Keratinocyte (primary cell): ENCODE measurements around the gene CUX1. TPM values are rescaled to one million over a fixed set of nuclear protein-coding genes. Genes with fewer than 3 reads are reported as not detected.

Experiments used
- DNase-seq: peaks from one replicate; pipeline ENCODE4 v3.0.0-alpha.2; 2011; ENCODE audit warnings: low read depth, missing footprints, low spot score
- FAIRE-seq: peaks from 2 replicates; lab custom pipeline; 2011; peaks lifted over from hg19 to GRCh38; lab: Jason Lieb, UNC
- H2AFZ ChIP-seq: 2 replicates; pipeline ENCODE4 v1.6.0; 2012; ENCODE audit warnings: low read length, control low read depth, inconsistent platforms; ENCODE audit not compliant: control insufficient read depth
- H3K27ac ChIP-seq: 2 replicates; pipeline ENCODE4 v1.5.1; 2011; ENCODE audit warnings: low read length; ENCODE audit not compliant: control insufficient read depth, insufficient read depth
- H3K27me3 ChIP-seq: 3 replicates; pipeline ENCODE4 v1.6.0; 2011; ENCODE audit warnings: low read length; ENCODE audit not compliant: control insufficient read depth, insufficient read depth; ENCODE audit errors: extremely low read depth
- H3K36me3 ChIP-seq, 2 experiments: 2 replicates in 1 of 2; 3 replicates in 1 of 2; pipeline ENCODE4 v1.5.1; 2011; ENCODE audit warnings: low read length in 2 of 2, mild to moderate bottlenecking in 1 of 2; ENCODE audit not compliant: control insufficient read depth in 2 of 2, insufficient read depth in 2 of 2; ENCODE audit errors: extremely low read depth in 1 of 2
- H3K4me1 ChIP-seq: 3 replicates; pipeline ENCODE4 v1.5.1; 2011; ENCODE audit warnings: low read length; ENCODE audit not compliant: control insufficient read depth, insufficient read depth; ENCODE audit errors: extremely low read depth
- H3K4me2 ChIP-seq: 3 replicates; pipeline ENCODE4 v1.6.0; 2011; ENCODE audit warnings: low read depth, low read length; ENCODE audit not compliant: control insufficient read depth, insufficient read depth; ENCODE audit errors: extremely low read depth
- H3K4me3 ChIP-seq, 3 experiments: fragments of 200-600 bp in 1 of 3; sonication (generic) in 1 of 3; 2 replicates in 2 of 3; 3 replicates in 1 of 3; pipeline ENCODE4 v1.5.1; 2011 to 2016; ENCODE audit warnings: low read length in 3 of 3, mild to moderate bottlenecking in 3 of 3, control low read depth in 2 of 3, inconsistent platforms in 1 of 3, low read depth in 1 of 3, mixed read lengths in 1 of 3, mixed run types in 1 of 3, moderate library complexity in 1 of 3; ENCODE audit not compliant: control insufficient read depth in 2 of 3, insufficient read depth in 2 of 3; ENCODE audit errors: extremely low read depth in 1 of 3
- H3K79me2 ChIP-seq: 2 replicates; pipeline ENCODE4 v1.6.0; 2012; ENCODE audit warnings: low read length; ENCODE audit not compliant: control insufficient read depth, insufficient read depth
- H3K9ac ChIP-seq: 3 replicates; pipeline ENCODE4 v1.6.0; 2011; ENCODE audit warnings: low read length; ENCODE audit not compliant: control insufficient read depth, insufficient read depth; ENCODE audit errors: extremely low read depth
- H3K9me1 ChIP-seq: 3 replicates; pipeline ENCODE4 v1.6.0; 2011; ENCODE audit warnings: low read length; ENCODE audit not compliant: control insufficient read depth, insufficient read depth; ENCODE audit errors: extremely low read depth
- H3K9me3 ChIP-seq: 2 replicates; pipeline ENCODE4 v1.5.1; 2012; ENCODE audit warnings: low read depth, low read length; ENCODE audit not compliant: control insufficient read depth
- H4K20me1 ChIP-seq: 3 replicates; pipeline ENCODE4 v1.6.0; 2011; ENCODE audit warnings: low read length; ENCODE audit not compliant: control insufficient read depth, insufficient read depth; ENCODE audit errors: extremely low read depth
- EZH2 ChIP-seq: IDR thresholded peaks from one replicate; pipeline ENCODE4 v1.6.1; 2012; ENCODE audit warnings: inconsistent platforms, mild to moderate bottlenecking, low read length, moderate library complexity
- dilution Hi-C: fragments of 300-500 bp; cut with MboI; formaldehyde crosslinking; loops from one replicate; pipeline ENCODE4 v1.7.0; 2020; ENCODE audit warnings: low sequenced_read_pairs; ENCODE audit not compliant: extremely low pct_ligation_motif_present
- polyA plus RNA-seq, 5 experiments: library from polyadenylated mRNA; depleted of rRNA in 3 of 5; stranded (reverse) in 3 of 5; stranded (forward) in 1 of 5; unstranded in 1 of 5; fragments of >200 nt; gene quantifications; 1 replicate in 1 of 5; 2 replicates in 3 of 5; 3 replicates in 1 of 5; pipeline versions ENCODE4 v1.2.1 to v1.2.3, GENCODE V29; 2011 to 2012; ENCODE audit warnings: missing spikeins in 2 of 5, low read depth in 1 of 5, low replicate concordance in 1 of 5
- TF ChIP-seq, protein P1 (sequence below), 3 experiments: IDR thresholded peaks in 1 of 3; conservative IDR thresholded peaks in 1 of 3; optimal IDR thresholded peaks in 1 of 3; 2 replicates in 2 of 3; 3 replicates in 1 of 3; pipeline versions ENCODE3 to v1.5.1; 2011; ENCODE audit warnings: low read length in 3 of 3, mild to moderate bottlenecking in 3 of 3, moderate library complexity in 2 of 3, control low read depth in 1 of 3, inconsistent platforms in 1 of 3; ENCODE audit not compliant: insufficient read depth in 2 of 3; ENCODE audit errors: extremely low read depth in 1 of 3

Gene CUX1
- polyA plus RNA-seq, 1 donor (not counting 4 experiments of a cell fraction or from before 2014, with no cell fraction given): 18.3 TPM

DNA sequence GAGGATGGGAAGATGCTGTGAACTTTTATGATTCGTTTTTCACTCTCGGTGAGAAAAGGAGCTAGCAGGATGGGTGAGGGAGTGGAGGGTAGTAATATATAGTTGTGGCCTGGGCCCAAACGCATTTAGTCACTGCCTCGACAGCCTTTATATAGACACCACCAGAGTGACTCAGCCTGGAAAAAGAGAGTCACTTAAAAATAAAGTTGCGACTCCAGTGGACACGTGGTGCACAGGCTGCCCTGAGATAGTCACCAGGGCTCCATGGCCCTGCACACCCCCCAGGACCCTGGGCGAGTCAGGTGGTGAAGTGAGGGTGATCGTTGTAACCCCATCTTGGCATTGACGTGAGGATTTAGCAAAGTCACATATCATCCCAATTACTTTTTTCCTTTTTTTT lies 106.7 kb downstream of the CUX1 start:
- DNase-seq (no peak), FAIRE-seq (no peak)
- no peaks in the 10 kb centered on the region for H3K4me1 ChIP-seq
- H3K27me3 ChIP-seq: no peaks in the 10 kb centered on the region
- H4K20me1 ChIP-seq: no peaks in the 10 kb centered on the region
- no peak overlapping the region for H3K4me2 ChIP-seq
- H2AFZ ChIP-seq: no peak overlapping the region
- H3K9me1 ChIP-seq: no peaks in the 10 kb centered on the region
- no peak overlapping the region for H3K27ac ChIP-seq
- TF ChIP-seq, protein P1, sequence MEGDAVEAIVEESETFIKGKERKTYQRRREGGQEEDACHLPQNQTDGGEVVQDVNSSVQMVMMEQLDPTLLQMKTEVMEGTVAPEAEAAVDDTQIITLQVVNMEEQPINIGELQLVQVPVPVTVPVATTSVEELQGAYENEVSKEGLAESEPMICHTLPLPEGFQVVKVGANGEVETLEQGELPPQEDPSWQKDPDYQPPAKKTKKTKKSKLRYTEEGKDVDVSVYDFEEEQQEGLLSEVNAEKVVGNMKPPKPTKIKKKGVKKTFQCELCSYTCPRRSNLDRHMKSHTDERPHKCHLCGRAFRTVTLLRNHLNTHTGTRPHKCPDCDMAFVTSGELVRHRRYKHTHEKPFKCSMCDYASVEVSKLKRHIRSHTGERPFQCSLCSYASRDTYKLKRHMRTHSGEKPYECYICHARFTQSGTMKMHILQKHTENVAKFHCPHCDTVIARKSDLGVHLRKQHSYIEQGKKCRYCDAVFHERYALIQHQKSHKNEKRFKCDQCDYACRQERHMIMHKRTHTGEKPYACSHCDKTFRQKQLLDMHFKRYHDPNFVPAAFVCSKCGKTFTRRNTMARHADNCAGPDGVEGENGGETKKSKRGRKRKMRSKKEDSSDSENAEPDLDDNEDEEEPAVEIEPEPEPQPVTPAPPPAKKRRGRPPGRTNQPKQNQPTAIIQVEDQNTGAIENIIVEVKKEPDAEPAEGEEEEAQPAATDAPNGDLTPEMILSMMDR (optimal IDR thresholded peaks at IDR 0.05 in 1 of 3, IDR thresholded peaks at IDR 0.05 in 1 of 3, conservative IDR thresholded peaks at IDR 0.05 in 1 of 3; ENCODE audit: extremely low read depth in 1 of 3, insufficient read depth in 2 of 3, low read length in 3 of 3): no peak
- TF ChIP-seq EZH2: no peak
- H3K9me3 ChIP-seq: no peaks in the 10 kb centered on the region
- no peaks in the 10 kb centered on the region for H3K79me2 ChIP-seq
- H3K4me3 ChIP-seq: no peak overlapping the region
- no peaks in the 10 kb centered on the region for H3K36me3 ChIP-seq
- dilution Hi-C loops: no loop called here
- H3K9ac ChIP-seq: no peak overlapping the region

DNA sequence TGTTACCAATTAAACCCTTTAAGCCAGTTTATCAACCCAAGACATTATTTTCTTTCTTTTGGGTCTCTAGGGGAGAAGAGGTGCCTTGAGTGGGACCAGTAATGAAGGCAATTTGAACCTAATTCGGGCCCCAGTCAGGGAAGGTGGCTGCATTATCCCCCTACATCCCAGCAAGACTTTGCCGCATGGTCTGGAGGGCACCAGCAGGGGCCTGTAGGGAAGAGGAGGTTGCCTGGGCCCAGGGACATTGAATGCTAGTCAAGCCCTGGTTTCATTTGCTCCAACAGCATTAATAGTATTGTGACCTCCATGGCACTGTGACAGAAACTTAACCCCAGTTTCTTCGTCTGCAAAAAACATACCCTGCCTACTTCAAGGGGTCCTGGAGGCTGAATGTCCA lies 108.8 kb downstream of the CUX1 start:
- H2AFZ ChIP-seq: no peak overlapping the region
- H3K9ac ChIP-seq: no peak overlapping the region
- no peaks in the 10 kb centered on the region for H3K9me3 ChIP-seq
- no peak overlapping the region for H3K4me3 ChIP-seq
- H3K9me1 ChIP-seq: no peaks in the 10 kb centered on the region
- H3K4me2 ChIP-seq: no peak overlapping the region
- H4K20me1 ChIP-seq: no peaks in the 10 kb centered on the region
- no peaks in the 10 kb centered on the region for H3K27me3 ChIP-seq
- no peaks in the 10 kb centered on the region for H3K36me3 ChIP-seq
- no peak overlapping the region for H3K27ac ChIP-seq
- TF ChIP-seq, protein P1 (optimal IDR thresholded peaks at IDR 0.05 in 1 of 3, IDR thresholded peaks at IDR 0.05 in 1 of 3, conservative IDR thresholded peaks at IDR 0.05 in 1 of 3; ENCODE audit: extremely low read depth in 1 of 3, insufficient read depth in 2 of 3, low read length in 3 of 3): no peak
- no peak for TF ChIP-seq EZH2
- FAIRE-seq: no peak
- no peaks in the 10 kb centered on the region for H3K79me2 ChIP-seq
- no peak for DNase-seq
- no peaks in the 10 kb centered on the region for H3K4me1 ChIP-seq
- dilution Hi-C loops: no loop called here
